ENCODE results near the gene ERMARD. TPM values are rescaled to one million over a fixed set of nuclear protein-coding genes. Genes with fewer than 3 reads are reported as not detected.

ERMARD gene
- total RNA-seq, 1 donor from 2014 or later, result 20.8 TPM

DNA sequence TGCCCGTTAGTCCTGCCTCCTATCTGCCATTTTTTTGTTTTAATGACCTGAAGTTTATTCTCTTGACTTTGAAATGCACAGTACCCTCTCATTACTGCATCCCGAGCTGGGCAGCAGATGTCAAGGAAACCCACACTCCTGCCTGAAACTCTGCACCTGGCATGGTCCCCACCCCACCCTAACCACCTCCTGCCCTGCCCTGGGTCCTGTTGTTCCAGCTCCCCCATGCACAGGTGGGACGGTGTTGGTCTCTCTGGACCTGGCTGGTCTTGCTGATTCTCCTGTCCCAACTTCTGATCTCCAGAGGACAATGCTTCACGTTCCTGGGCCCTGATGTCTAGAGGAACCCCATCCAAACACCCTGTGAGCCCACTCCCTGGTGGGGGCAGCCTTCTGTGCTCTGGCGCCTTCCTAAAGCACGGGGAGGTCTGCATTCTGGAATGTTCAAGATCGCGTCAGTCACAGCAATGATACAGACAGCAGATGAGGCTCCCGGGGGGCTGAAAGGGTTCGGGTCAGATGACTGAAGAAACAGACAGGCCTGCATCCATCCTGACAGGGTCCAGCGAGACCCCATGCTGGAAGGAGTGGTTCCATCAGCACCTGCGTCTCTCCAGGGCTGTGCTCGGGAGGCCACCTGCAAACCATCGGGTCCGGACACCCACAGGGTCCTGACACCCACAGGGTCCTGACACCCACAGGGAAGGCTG is 73.6 kb downstream of the ERMARD start:
- DNase-seq (ENCODE audit: low read depth), result no peak

GRCh38 chr6:169825558-169826225 is 74.3 kb downstream of the ERMARD start:
- no peak for DNase-seq (ENCODE audit: low read depth)

- DNase-seq (ENCODE audit: low read depth), result no peak
These were observed 75.3 kb downstream of the ERMARD start for GRCh38 chr6:169826697-169827096.

- no peak for DNase-seq (ENCODE audit: low read depth)
These were observed 75.9 kb downstream of the ERMARD start for GRCh38 chr6:169827290-169827717.

DNA sequence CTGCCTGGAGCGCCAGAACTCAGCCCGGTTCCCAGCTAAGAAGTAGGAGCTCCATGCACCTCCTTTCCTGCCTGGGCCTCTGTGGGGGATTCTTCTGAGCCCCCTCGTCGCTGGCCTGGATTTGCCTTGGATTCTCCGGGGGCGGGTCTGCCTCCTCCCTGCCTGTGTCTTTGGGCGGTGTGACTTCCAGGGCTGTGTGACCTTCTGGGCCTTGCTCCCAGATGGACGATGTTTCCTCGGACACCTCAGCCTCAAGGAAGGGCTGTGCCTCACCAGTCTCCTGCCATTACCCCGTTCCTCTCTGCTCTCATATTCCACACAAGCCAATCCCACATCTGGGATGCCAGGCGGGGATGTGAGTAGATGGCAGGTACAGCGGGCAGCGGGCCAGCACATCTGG is 76.8 kb downstream of the ERMARD start:
- DNase-seq (ENCODE audit: low read depth), result no peak

DNA sequence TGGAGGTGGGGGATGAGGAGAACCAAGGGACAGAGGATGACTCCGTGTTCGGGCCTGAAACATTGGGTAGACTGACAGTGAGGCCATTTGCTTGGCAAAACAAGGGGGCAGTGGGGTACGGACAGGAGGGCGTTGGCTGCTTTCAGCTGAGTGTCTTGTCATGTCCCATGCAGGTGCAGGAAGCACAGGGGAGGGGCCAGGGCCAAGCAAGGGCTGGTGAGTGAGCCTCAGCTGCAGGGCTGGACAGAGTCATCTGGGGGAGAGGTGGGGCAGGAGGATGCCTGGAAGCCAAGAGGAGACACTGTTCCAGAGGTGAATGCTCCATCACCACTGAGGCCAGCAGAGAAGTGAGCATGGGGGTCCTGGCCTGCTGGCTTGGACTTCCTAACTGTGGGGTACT is 78.4 kb downstream of the ERMARD start:
- no peak for DNase-seq (ENCODE audit: low read depth)

DNA sequence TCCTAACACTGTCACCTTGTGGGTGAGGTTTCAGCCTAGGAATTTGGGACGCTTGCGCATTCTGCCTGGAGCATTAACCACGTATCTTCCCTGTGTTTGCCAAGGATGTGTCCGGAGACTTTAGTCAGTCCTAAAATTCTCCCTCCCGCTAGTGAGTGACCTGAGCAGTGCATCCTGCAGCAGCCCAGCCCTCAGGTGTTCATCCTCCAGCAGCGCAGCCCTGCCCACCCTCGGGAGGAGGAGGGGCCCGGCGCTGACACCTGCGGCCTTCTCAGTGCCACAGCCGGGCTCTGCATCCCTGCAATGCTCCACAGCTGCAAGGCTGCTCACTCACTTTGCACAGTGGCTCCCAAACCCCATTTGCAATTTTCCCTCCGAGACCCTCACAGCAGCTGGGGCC is 79.5 kb downstream of the ERMARD start:
- no peak for DNase-seq (ENCODE audit: low read depth)

Other genes with a start within 250 kb of the ERMARD start
- gene WDR27, start 49.6 kb upstream of the ERMARD start, total RNA-seq, result 27.0 and 35.4 TPM in 2 replicates
- 49.3 and 52.7 TPM in 2 replicates for gene C6orf120, start 49.5 kb upstream of the ERMARD start, total RNA-seq
- 44.1 and 44.9 TPM in 2 replicates for gene PHF10, start 27.1 kb upstream of the ERMARD start, total RNA-seq
- 3.0 and 3.1 TPM in 2 replicates for gene DYNLT2, start 50 bp upstream of the ERMARD start, total RNA-seq

Data from myocyte (in vitro differentiated cells).